ENCODE data around the gene LRMDA. TPM values are rescaled to one million over a fixed set of nuclear protein-coding genes. Genes with fewer than 3 reads are reported as not detected.

Gene LRMDA
- total RNA-seq, 2 experiments from 2014 or later: not detected

- CTCF ChIA-PET: no interaction called here
- POLR2A ChIA-PET: no interaction called here
These were observed 123.9 kb downstream of the LRMDA start for GRCh38 chr10:75555323-75555722.

- ChIA-PET POLR2A (no interaction called here), CTCF (no interaction called here)
These were observed 124.9 kb downstream of the LRMDA start for GRCh38 chr10:75556320-75556719.

GRCh38 chr10:75565286-75566251 lies 134.1 kb downstream of the LRMDA start:
- ChIA-PET POLR2A (no interaction called here), CTCF (no interaction called here)

- POLR2A ChIA-PET: no interaction called here
These were observed 137.2 kb downstream of the LRMDA start for GRCh38 chr10:75568450-75569130.

GRCh38 chr10:75569506-75569905 lies 138.1 kb downstream of the LRMDA start:
- CTCF ChIA-PET: no interaction called here

More at GRCh38 chr10:75568450-75569130, 137.2 kb downstream of the LRMDA start:
- CTCF ChIA-PET: no interaction called here

GRCh38 chr10:75572478-75572877 lies 141.1 kb downstream of the LRMDA start:
- ChIA-PET POLR2A (no interaction called here), CTCF (no interaction called here)

More at GRCh38 chr10:75569506-75569905, 138.1 kb downstream of the LRMDA start:
- POLR2A ChIA-PET: no interaction called here

- CTCF ChIA-PET: no interaction called here
- POLR2A ChIA-PET: no interaction called here
These were observed 144.5 kb downstream of the LRMDA start for GRCh38 chr10:75575940-75576339.

- ChIA-PET CTCF (no interaction called here), POLR2A (no interaction called here)
These were observed 150.7 kb downstream of the LRMDA start for GRCh38 chr10:75582102-75582501.

GRCh38 chr10:75585294-75585693 lies 153.9 kb downstream of the LRMDA start:
- POLR2A ChIA-PET: no interaction called here
- CTCF ChIA-PET: no interaction called here

- ChIA-PET POLR2A (no interaction called here), CTCF (no interaction called here)
These were observed 155.4 kb downstream of the LRMDA start for GRCh38 chr10:75586814-75587213.

GRCh38 chr10:75588031-75588430 lies 156.6 kb downstream of the LRMDA start:
- CTCF ChIA-PET: no interaction called here
- POLR2A ChIA-PET: no interaction called here

- ChIA-PET CTCF (no interaction called here), POLR2A (no interaction called here)
These were observed 158.7 kb downstream of the LRMDA start for GRCh38 chr10:75589895-75590654.

GRCh38 chr10:75592151-75592787 lies 160.8 kb downstream of the LRMDA start:
- CTCF ChIA-PET: no interaction called here
- POLR2A ChIA-PET: no interaction called here

- ChIA-PET POLR2A (no interaction called here), CTCF (no interaction called here)
These were observed 161.6 kb downstream of the LRMDA start for GRCh38 chr10:75592791-75593643.

GRCh38 chr10:75593692-75594556 lies 162.5 kb downstream of the LRMDA start:
- ChIA-PET POLR2A (no interaction called here), CTCF (no interaction called here)

GRCh38 chr10:75596930-75597620 lies 165.7 kb downstream of the LRMDA start:
- CTCF ChIA-PET: no interaction called here
- POLR2A ChIA-PET: no interaction called here

GRCh38 chr10:75597773-75598440 lies 166.5 kb downstream of the LRMDA start:
- POLR2A ChIA-PET: no interaction called here
- CTCF ChIA-PET: no interaction called here
